H1 (cell line): Measurements from ENCODE around the gene ABL2. TPM values are rescaled to one million over a fixed set of nuclear protein-coding genes. Genes with fewer than 3 reads are reported as not detected.

Source experiments
- CTCF ChIA-PET: fragments of 300-600 bp; sonication (Branson Sonifier 250); formaldehyde crosslinking; loops from one replicate; lab custom pipeline; 2021; ENCODE audit not compliant: partially characterized antibody; lab: Charles Lee
- POLR2A ChIA-PET: fragments of 300-600 bp; sonication (Branson Sonifier 250); formaldehyde crosslinking; loops from one replicate; lab custom pipeline; 2021; ENCODE audit warnings: inconsistent platforms; ENCODE audit not compliant: partially characterized antibody; lab: Charles Lee
- DNase-seq, 2 experiments: peaks; one replicate each; pipeline versions ENCODE4 v3.0.0 to v3.0.0-alpha.2; 2010 to 2022; ENCODE audit warnings: low spot score in 2 of 2, low read depth in 1 of 2, mixed read lengths in 1 of 2
- FAIRE-seq: peaks from 2 replicates; lab custom pipeline; 2011; peaks lifted over from hg19 to GRCh38; lab: Jason Lieb, UNC
- H2AFZ ChIP-seq: 2 replicates; pipeline ENCODE4 v1.8.1; 2012; ENCODE audit warnings: low read length, inconsistent platforms
- H2AK5ac ChIP-seq: 2 replicates; pipeline ENCODE4 v1.6.1; 2013; ENCODE audit warnings: low read depth, low read length
- H2BK120ac ChIP-seq: replicated peaks from 2 replicates; pipeline ENCODE3; 2013; ENCODE audit warnings: low read depth, low read length, inconsistent platforms
- H2BK12ac ChIP-seq: 2 replicates; pipeline ENCODE4 v1.6.1; 2013; ENCODE audit warnings: low read depth, low read length
- H2BK15ac ChIP-seq: 2 replicates; pipeline ENCODE4 v1.6.1; 2013; ENCODE audit warnings: low read length
- H2BK20ac ChIP-seq: 2 replicates; pipeline ENCODE4 v1.6.1; 2013; ENCODE audit warnings: low read length
- H2BK5ac ChIP-seq: 2 replicates; pipeline ENCODE4 v1.6.1; 2013; ENCODE audit warnings: low read depth, low read length
- H3K14ac ChIP-seq: 2 replicates; pipeline ENCODE4 v1.6.1; 2013; ENCODE audit warnings: inconsistent platforms; ENCODE audit not compliant: insufficient read length
- H3K18ac ChIP-seq: 2 replicates; pipeline ENCODE4 v1.6.1; 2013; ENCODE audit warnings: low read length; ENCODE audit errors: extremely low read depth
- H3K23ac ChIP-seq: 2 replicates; pipeline ENCODE4 v1.6.1; 2013; ENCODE audit warnings: inconsistent platforms; ENCODE audit not compliant: insufficient read length
- H3K23me2 ChIP-seq: 2 replicates; pipeline ENCODE4 v1.6.1; 2013; ENCODE audit warnings: low read depth, low read length
- H3K27ac ChIP-seq: 2 replicates; pipeline ENCODE4 v1.6.1; 2011; ENCODE audit warnings: low read depth, low read length, inconsistent platforms
- H3K27me3 ChIP-seq, 4 experiments: replicated peaks in 1 of 4; 1 replicate in 1 of 4; 2 replicates in 3 of 4; pipeline versions ENCODE4 v1.6.1 to v1.8.1; 2011 to 2013; ENCODE audit warnings: low read length in 3 of 4, mild to moderate bottlenecking in 3 of 4, inconsistent platforms in 2 of 4, mixed read lengths in 2 of 4, moderate library complexity in 1 of 4; ENCODE audit not compliant: control insufficient read depth in 3 of 4, insufficient read depth in 3 of 4; ENCODE audit errors: extremely low read depth in 1 of 4
- H3K36me3 ChIP-seq, 4 experiments: 2 replicates each; pipeline versions ENCODE4 v1.6.1 to v1.8.1; 2011 to 2013; ENCODE audit warnings: mild to moderate bottlenecking in 4 of 4, low read length in 3 of 4, moderate library complexity in 2 of 4, control low read depth in 1 of 4, inconsistent platforms in 1 of 4; ENCODE audit not compliant: insufficient read depth in 4 of 4, control insufficient read depth in 2 of 4
- H3K4ac ChIP-seq: replicated peaks from 2 replicates; pipeline ENCODE3; 2013; ENCODE audit warnings: low read length, low read depth, mixed read lengths, inconsistent platforms; ENCODE audit not compliant: insufficient read length
- H3K4me1 ChIP-seq, 4 experiments: replicated peaks in 1 of 4; 1 replicate in 1 of 4; 2 replicates in 3 of 4; pipeline versions ENCODE4 v1.6.1 to v1.8.1; 2011 to 2013; ENCODE audit warnings: low read length in 3 of 4, inconsistent platforms in 2 of 4, mixed read lengths in 1 of 4; ENCODE audit not compliant: insufficient read depth in 4 of 4, control insufficient read depth in 3 of 4
- H3K4me2 ChIP-seq, 2 experiments: 2 replicates each; pipeline versions ENCODE4 v1.6.1 to v1.8.1; 2011 to 2013; ENCODE audit warnings: low read depth in 2 of 2, low read length in 2 of 2, control low read depth in 1 of 2, inconsistent platforms in 1 of 2, mild to moderate bottlenecking in 1 of 2; ENCODE audit not compliant: insufficient read depth in 1 of 2
- H3K4me3 ChIP-seq, 4 experiments: fragments of 200-600, 300-600 bp in 1 of 4; sonication (generic), shearing (Covaris generic), sonication (Bioruptor Twin) in 1 of 4; 2 replicates each; pipeline versions ENCODE4 v1.5.1 to v1.8.1; 2011 to 2016; ENCODE audit warnings: low read length in 4 of 4, low read depth in 3 of 4, control low read depth in 2 of 4, inconsistent platforms in 2 of 4, mild to moderate bottlenecking in 2 of 4, mixed read lengths in 1 of 4, moderate library complexity in 1 of 4; ENCODE audit not compliant: insufficient read depth in 2 of 4; ENCODE audit errors: extremely low read depth in 1 of 4
- H3K56ac ChIP-seq: replicated peaks from 2 replicates; pipeline ENCODE3; 2013; ENCODE audit warnings: low read depth, mild to moderate bottlenecking, mixed read lengths, low read length, inconsistent platforms; ENCODE audit not compliant: insufficient read length
- H3K79me1 ChIP-seq: 2 replicates; pipeline ENCODE4 v1.6.1; 2013; ENCODE audit warnings: low read depth, low read length, control low read depth
- H3K79me2 ChIP-seq, 2 experiments: 2 replicates each; pipeline versions ENCODE4 v1.6.1 to v1.8.1; 2012 to 2013; ENCODE audit warnings: low read length in 2 of 2, mild to moderate bottlenecking in 2 of 2, inconsistent platforms in 1 of 2; ENCODE audit not compliant: insufficient read depth in 2 of 2, control insufficient read depth in 1 of 2
- H3K9ac ChIP-seq, 4 experiments: replicated peaks in 1 of 4; 1 replicate in 1 of 4; 2 replicates in 3 of 4; pipeline versions ENCODE4 v1.6.1 to v1.8.1; 2011 to 2013; ENCODE audit warnings: low read depth in 3 of 4, low read length in 3 of 4, control low read depth in 2 of 4, mild to moderate bottlenecking in 2 of 4, moderate library complexity in 2 of 4, inconsistent platforms in 1 of 4; ENCODE audit errors: extremely low read depth in 1 of 4
- H3K9me3 ChIP-seq, 2 experiments: 2 replicates each; pipeline versions ENCODE4 v1.6.1 to v1.8.1; 2012 to 2013; ENCODE audit warnings: mild to moderate bottlenecking in 2 of 2, moderate library complexity in 2 of 2, control low read depth in 1 of 2, inconsistent platforms in 1 of 2, low read depth in 1 of 2, low read length in 1 of 2, mixed read lengths in 1 of 2; ENCODE audit not compliant: insufficient read depth in 2 of 2
- H4K20me1 ChIP-seq, 2 experiments: replicated peaks in 1 of 2; 2 replicates each; pipeline versions ENCODE3 to v1.8.1; 2011 to 2013; ENCODE audit warnings: inconsistent platforms in 2 of 2, low read length in 2 of 2, mild to moderate bottlenecking in 1 of 2; ENCODE audit not compliant: insufficient read depth in 2 of 2, control insufficient read depth in 1 of 2
- H4K5ac ChIP-seq: 2 replicates; pipeline ENCODE4 v1.6.1; 2013; ENCODE audit warnings: low read length, low read depth, mixed read lengths, inconsistent platforms; ENCODE audit not compliant: insufficient read length
- H4K8ac ChIP-seq: 2 replicates; pipeline ENCODE4 v1.8.0; 2013; ENCODE audit warnings: mild to moderate bottlenecking, moderate library complexity, low read length, inconsistent platforms; ENCODE audit not compliant: insufficient read depth; ENCODE audit errors: extremely low read depth
- H4K91ac ChIP-seq: replicated peaks from 2 replicates; pipeline ENCODE3; 2013; ENCODE audit warnings: low read length, mixed read lengths, inconsistent platforms; ENCODE audit not compliant: insufficient read length
- BACH1 ChIP-seq: IDR thresholded peaks from 2 replicates; pipeline ENCODE4 v1.6.1; 2012; ENCODE audit warnings: low read length, improper control_type of control experiment
- BCL11A ChIP-seq, 2 experiments: IDR thresholded peaks; one replicate each; pipeline ENCODE4 v1.6.1; 2011; ENCODE audit warnings: low read depth in 2 of 2, low read length in 2 of 2, mild to moderate bottlenecking in 2 of 2
- WGBS, 2 experiments: shearing (Covaris generic) in 1 of 2; methylation state at CpG; one replicate each; pipeline versions ENCODE4 v1.1.6 to v1.1.7; 2013 to 2015; ENCODE audit warnings: low lambda C conversion rate in 2 of 2, mixed read lengths in 2 of 2, inconsistent platforms in 1 of 2, low coverage in 1 of 2, missing lambda C conversion rate in 1 of 2; ENCODE audit not compliant: insufficient replicate concordance in 2 of 2, insufficient coverage in 1 of 2, insufficient read length in 1 of 2; ENCODE audit errors: extremely low coverage in 1 of 2, missing lambda C conversion rate in 1 of 2; 5-methylcytosine and 5-hydroxymethylcytosine counted together
- polyA plus RNA-seq, 7 experiments: library from polyadenylated mRNA; depleted of rRNA in 3 of 7; stranded (reverse) in 5 of 7; unstranded in 2 of 7; fragments of >200 nt in 5 of 7; fragments of 200-250 nt in 2 of 7; gene quantifications; 1 replicate in 5 of 7; 2 replicates in 1 of 7; 4 replicates in 1 of 7; pipeline versions ENCODE4 v1.2.1 to v1.2.3, GENCODE V29; 2011 to 2013; ENCODE audit warnings: missing spikeins in 2 of 7, mixed read lengths in 2 of 7
- total RNA-seq: library from RNA; stranded (reverse); fragmentation: NEBNext Ultra II Directional; extraction: Animal tissue kit (Norgen Biotek cat#: 25700); gene quantifications from 2 replicates; pipeline ENCODE4 v1.2.1, GENCODE V29; 2021

ABL2 gene
- total and polyA plus RNA-seq, 2 of the 8 experiments (the other 6 are each of a cell fraction or from before 2014, with no cell fraction given) = 4.5 to 19.1 TPM

DNA sequence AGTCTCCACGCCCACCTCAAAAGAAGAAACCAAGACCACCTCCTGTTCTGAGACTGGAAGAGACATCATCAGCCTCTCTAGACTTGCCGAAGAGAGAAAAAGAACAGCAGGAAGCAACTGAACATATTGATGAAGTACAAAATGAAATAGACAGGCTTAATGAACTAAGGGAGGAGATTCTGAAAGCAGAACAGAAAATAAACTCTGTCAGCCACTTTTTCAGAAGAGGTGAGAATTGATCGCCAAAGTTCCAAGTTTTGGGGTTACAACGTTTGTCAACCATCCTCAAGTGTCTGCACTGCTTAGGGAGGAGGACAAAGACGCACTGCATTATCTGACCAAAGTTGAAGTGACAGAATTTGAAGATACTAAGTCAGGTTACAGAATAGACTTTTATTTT, 45.6 kb downstream of the ABL2 start:
- DNase-seq = no peak
- H4K8ac ChIP-seq = no peak overlapping the region
- CTCF ChIA-PET = interaction anchor here (0.7 to 2.8 kb wide), 2 partner anchors 9 to 197 kb away, joined by 3 to 7 read pairs; no protein-coding TSS in a partner anchor
- no peak overlapping the region for H3K4me2 ChIP-seq
- peaks cover 0 to 23% of the 10 kb centered on the region in 2 experiments; a peak in 2 of 4 replicates for H3K79me2 ChIP-seq
- no peak overlapping the region for H4K91ac ChIP-seq
- H3K4ac ChIP-seq = no peak overlapping the region
- H3K23me2 ChIP-seq = no peaks in the 10 kb centered on the region
- H3K18ac ChIP-seq = no peak overlapping the region
- FAIRE-seq = no peak
- H3K23ac ChIP-seq = no peak overlapping the region
- H3K14ac ChIP-seq = no peak overlapping the region
- H3K27me3 ChIP-seq = no peaks in the 10 kb centered on the region
- no peak overlapping the region for H3K56ac ChIP-seq
- no peak overlapping the region for H2AFZ ChIP-seq
- no peaks in the 10 kb centered on the region for H3K36me3 ChIP-seq
- H4K20me1 ChIP-seq = peaks cover 1 to 2% of the 10 kb centered on the region in 2 experiments
- no peak overlapping the region for H4K5ac ChIP-seq
- no peaks in the 10 kb centered on the region for H3K9me3 ChIP-seq
- no peaks in the 10 kb centered on the region for H3K4me1 ChIP-seq
- POLR2A ChIA-PET = interaction anchor here (1.2 to 1.3 kb wide), 2 partner anchors 8 to 55 kb away, joined by 3 to 6 read pairs; no protein-coding TSS in a partner anchor
- H3K27ac ChIP-seq = no peak overlapping the region
- WGBS, 2 experiments = 94% methylated on average over 5 of the region's 5 CpGs; no CpG with 5 or more reads in 1 of the 2 experiments
- TF ChIP-seq BCL11A (IDR thresholded peaks at IDR 0.05; ENCODE audit: low read depth in 2 of 2, low read length in 2 of 2) (no peak), BACH1 (no peak)
- H3K4me3 ChIP-seq = no peak overlapping the region
- H3K9ac ChIP-seq = no peak overlapping the region
- H3K79me1 ChIP-seq = peaks cover 4% of the 10 kb centered on the region
- no peak overlapping the region for H2BK15ac ChIP-seq
- H2BK120ac ChIP-seq = no peak overlapping the region
- no peak overlapping the region for H2BK20ac ChIP-seq
- no peak overlapping the region for H2AK5ac ChIP-seq
- no peak overlapping the region for H2BK5ac ChIP-seq
- no peak overlapping the region for H2BK12ac ChIP-seq
